LNCaP clone FGC (cell line): Measurements from ENCODE around the gene PLEKHG5.

Source experiments
- DNase-seq: peaks from one replicate; pipeline ENCODE4 v3.0.0-alpha.2; 2011; ENCODE audit warnings: low read depth
- H3K4me3 ChIP-seq: 2 replicates; pipeline ENCODE4 v1.5.1; 2011; ENCODE audit warnings: mild to moderate bottlenecking, low read depth, low read length, control low read depth
- TF ChIP-seq, protein P1 (sequence below): IDR thresholded peaks from 2 replicates; pipeline ENCODE4 v1.5.1; 2012; ENCODE audit warnings: mild to moderate bottlenecking; ENCODE audit not compliant: control insufficient read depth, insufficient read depth; ENCODE audit errors: extremely low read depth

The PLEKHG5 gene

DNA sequence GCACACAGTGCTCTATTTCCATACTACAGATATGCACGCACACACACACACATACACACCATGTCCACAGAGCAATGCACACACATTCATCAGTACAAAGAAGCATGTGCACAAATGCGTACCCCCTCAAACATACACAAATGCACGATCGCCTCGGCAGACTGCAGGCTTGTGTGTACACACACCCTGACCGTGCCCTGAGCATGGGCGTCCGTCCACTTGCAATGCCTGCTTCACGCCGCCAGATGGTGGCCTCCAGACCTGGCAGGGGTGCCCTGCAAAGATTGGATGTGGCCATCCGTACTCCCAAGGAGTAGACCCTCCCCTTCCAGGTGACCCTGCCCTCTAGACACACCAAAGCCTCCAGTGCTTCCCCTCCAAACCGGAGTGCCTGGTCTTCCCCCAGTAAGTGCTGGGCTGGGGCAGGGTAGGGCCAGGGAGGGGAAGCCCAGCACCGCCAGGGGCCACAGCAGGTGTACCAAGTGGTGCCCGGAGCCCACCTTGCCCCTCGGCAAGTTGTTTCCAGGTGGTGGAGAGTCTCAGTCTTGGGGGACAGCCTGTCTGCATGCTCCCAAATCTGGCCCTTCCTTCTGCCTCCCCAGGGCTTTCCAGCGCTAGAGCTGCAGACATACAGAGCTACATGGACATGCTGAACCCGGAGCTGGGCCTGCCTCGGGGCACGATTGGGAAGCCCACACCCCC, 46.3 kb downstream of the PLEKHG5 start:
- TF ChIP-seq, protein P1, sequence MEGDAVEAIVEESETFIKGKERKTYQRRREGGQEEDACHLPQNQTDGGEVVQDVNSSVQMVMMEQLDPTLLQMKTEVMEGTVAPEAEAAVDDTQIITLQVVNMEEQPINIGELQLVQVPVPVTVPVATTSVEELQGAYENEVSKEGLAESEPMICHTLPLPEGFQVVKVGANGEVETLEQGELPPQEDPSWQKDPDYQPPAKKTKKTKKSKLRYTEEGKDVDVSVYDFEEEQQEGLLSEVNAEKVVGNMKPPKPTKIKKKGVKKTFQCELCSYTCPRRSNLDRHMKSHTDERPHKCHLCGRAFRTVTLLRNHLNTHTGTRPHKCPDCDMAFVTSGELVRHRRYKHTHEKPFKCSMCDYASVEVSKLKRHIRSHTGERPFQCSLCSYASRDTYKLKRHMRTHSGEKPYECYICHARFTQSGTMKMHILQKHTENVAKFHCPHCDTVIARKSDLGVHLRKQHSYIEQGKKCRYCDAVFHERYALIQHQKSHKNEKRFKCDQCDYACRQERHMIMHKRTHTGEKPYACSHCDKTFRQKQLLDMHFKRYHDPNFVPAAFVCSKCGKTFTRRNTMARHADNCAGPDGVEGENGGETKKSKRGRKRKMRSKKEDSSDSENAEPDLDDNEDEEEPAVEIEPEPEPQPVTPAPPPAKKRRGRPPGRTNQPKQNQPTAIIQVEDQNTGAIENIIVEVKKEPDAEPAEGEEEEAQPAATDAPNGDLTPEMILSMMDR: peak; percentile 80
- no peak overlapping the region for H3K4me3 ChIP-seq
- DNase-seq: no peak

DNA sequence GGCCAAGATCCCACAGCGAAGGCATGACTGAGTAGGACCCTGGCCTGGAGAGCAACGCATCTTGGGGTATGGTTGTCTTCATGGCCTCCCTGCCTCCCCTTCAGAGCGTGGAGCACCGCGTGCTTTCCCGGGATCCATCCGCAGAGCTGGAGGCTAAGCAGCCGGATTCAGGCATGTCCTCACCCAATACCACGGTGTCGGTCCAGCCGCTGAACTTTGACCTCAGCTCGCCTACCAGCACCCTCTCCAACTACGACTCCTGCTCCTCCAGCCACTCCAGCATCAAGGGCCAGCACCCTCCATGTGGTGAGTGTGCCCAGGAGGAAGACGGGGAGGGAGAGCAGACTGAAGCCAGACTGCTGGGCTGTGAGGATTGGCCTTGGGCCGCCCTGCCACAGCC, 47.1 kb downstream of the PLEKHG5 start:
- TF ChIP-seq, protein P1: no peak
- no peak overlapping the region for H3K4me3 ChIP-seq
- DNase-seq: no peak

DNA sequence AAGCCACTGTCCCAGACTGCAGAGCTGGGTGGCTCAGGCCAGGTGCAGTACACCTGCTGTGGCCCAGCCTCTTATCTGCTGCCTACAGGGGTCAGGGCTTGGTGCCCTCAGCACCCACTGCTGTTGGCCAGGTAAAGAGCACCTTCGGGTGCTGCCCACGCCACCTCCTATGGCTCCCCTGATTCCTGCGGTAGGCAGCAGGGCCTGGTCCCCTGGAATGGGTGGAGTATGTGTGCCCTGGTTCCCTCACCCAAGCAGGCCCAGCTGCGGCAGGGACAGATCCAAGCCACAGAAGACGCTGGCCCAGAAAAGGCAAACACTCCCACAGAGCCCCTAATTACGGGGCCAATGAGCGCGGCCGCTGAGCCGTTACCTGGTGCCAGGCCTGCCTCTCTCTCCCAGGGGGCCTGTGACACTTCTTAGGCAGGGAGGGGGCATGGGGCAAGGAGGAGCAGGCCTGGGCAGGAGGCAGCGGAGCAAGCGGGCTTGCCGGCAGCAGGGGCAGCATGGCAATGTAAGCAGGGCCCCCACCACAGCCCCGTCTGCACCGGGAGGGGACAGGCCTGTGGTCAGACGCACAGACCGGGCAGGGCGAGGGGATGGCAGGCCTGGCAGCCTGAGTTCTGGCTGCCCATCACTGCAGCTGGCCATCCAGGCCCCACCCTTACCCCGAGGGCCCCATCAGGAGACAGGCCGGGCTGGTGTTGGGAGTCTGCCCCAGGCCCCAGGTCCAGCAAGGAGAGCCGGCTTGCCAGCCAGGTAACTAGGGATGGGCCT, 47.9 kb downstream of the PLEKHG5 start:
- DNase-seq: no peak

DNA sequence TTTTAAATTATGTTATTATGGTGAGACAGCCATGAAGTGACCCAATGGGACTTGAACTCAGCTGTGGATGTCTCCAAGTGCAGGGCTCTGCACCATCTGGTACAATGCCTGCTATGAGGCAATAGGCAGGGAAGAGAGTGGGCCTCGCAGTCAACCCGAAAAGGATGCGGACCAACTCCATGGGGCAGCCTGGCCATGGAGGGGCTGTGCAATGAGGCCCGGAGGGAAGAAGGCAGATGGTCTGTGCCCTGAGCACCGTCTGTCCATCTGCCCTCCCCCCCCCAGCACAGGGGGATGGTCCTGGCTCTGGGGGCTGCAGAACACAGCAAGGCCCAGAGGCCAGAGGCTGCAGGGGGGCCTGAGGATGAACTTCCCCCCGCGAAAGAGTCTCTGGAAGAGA, 49.9 kb downstream of the PLEKHG5 start:
- no peak for DNase-seq

More for the DNA sequence above, 47.9 kb downstream of the PLEKHG5 start:
- H3K4me3 ChIP-seq: no peak overlapping the region
- TF ChIP-seq, protein P1: no peak

DNA sequence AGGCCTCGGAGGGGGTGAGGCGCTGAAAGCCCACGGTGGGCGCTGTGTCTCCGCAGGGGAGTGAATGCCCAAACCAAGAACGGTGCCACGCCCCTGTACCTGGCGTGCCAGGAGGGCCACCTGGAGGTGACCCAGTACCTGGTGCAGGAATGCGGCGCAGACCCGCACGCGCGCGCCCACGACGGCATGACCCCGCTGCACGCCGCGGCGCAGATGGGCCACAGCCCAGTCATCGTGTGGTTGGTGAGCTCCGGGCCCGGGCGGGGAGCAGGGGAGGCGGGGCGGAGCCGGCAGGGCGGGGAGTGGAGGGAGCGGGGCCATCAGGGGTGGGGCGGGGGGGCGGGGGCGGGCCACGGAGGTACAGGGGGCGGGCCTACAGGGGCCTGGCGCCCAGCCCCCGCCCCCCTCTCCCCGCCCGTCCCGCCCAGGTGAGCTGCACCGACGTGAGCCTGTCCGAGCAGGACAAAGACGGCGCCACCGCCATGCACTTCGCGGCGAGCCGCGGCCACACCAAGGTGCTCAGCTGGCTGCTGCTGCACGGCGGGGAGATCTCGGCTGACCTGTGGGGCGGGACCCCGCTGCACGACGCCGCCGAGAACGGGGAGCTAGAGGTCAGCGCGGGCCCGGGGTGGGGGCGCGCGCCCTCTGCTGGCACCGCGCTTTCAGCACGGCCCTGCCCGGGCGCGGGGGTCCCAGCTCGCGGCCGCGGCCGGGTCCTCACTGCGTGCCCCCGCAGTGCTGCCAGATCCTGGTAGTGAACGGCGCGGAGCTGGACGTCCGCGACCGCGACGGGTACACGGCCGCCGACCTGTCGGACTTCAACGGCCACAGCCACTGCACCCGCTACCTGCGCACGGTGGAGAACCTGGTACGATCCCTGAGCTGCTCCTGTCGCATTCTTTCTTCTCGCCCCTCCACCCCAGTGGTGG, 51.0 kb downstream of the PLEKHG5 start:
- DNase-seq: no peak
- TF ChIP-seq, protein P1: peak; percentile 16; the same call in 1 of the 2 replicates
- H3K4me3 ChIP-seq: no peak overlapping the region

More for the DNA sequence above, 49.9 kb downstream of the PLEKHG5 start:
- TF ChIP-seq, protein P1: no peak
- no peak overlapping the region for H3K4me3 ChIP-seq

DNA sequence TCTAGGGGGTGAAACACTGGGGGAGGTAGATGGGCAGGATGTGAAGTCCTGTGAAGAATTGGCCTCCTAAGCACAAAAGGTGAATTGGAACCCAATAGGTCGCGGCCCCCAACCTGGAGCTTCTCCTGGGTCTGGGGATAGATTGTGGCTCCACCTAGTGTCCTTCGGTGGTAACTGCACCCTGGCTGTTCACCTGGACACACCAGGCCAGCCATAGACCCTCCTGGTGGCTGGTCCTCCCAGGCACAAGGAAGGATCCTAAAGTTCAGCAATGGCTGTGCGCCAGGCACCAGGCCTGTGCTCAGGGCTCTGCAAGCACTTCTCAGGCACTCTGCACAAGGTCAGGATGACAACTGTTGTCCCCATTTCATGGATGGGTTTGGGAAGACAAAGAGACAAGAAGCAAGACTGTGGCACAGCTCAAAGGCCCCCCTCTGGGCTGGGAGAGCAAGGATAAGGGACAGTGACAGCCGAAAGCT, 53.4 kb downstream of the PLEKHG5 start:
- DNase-seq: no peak
- TF ChIP-seq, protein P1: peak; percentile 86

More for the DNA sequence above, 53.4 kb downstream of the PLEKHG5 start:
- H3K4me3 ChIP-seq: no peak overlapping the region
